ENCODE data around the gene ATP13A1.
"Not testable (repeated sequence)": the region's sequence is repeated elsewhere in the genome, so short reads cannot be mapped to it uniquely, and the experiment has no call there.

Gene ATP13A1

GRCh38 chr19:19665420-19665948 lies 2.0 kb upstream of the ATP13A1 start:
- H3K27me3 ChIP-seq (ENCODE audit: control insufficient read depth in 1 of 2, insufficient read depth in 1 of 2, low read length in 2 of 2); DNase-seq; H3K27ac ChIP-seq (ENCODE audit: low read length, poor library complexity, severe bottlenecking); H3K9me3 ChIP-seq (ENCODE audit: control insufficient read depth, low read length); H3K18ac ChIP-seq (ENCODE audit: low read depth in 1 of 2, low read length in 2 of 2); H2AK5ac ChIP-seq (ENCODE audit: low read length, severe bottlenecking); H3K4ac ChIP-seq (ENCODE audit: low read depth in 1 of 2, low read length in 2 of 2); H2BK12ac ChIP-seq (ENCODE audit: low read length in 2 of 2); H2BK15ac ChIP-seq (ENCODE audit: low read depth, poor library complexity, severe bottlenecking); H3K9ac ChIP-seq (ENCODE audit: low read length); H2AFZ ChIP-seq (ENCODE audit: low read depth, low read length); H3K4me3 ChIP-seq (ENCODE audit: insufficient read depth in 1 of 2, low read depth in 1 of 2, low read length in 2 of 2); H3K23ac ChIP-seq (ENCODE audit: low read length in 2 of 2); H3K14ac ChIP-seq (ENCODE audit: low read length in 2 of 2); H2BK120ac ChIP-seq (ENCODE audit: low read depth, low read length); H2BK5ac ChIP-seq (ENCODE audit: low read depth, low read length, poor library complexity, severe bottlenecking); H4K91ac ChIP-seq (ENCODE audit: low read length); H4K8ac ChIP-seq (ENCODE audit: low read length); H3K4me2 ChIP-seq (ENCODE audit: low read length, poor library complexity, severe bottlenecking); H3K36me3 ChIP-seq (ENCODE audit: control insufficient read depth in 1 of 2, insufficient read depth in 2 of 2, low read depth in 1 of 2, low read length in 2 of 2): not testable (repeated sequence)
- Histone ChIP-seq H3K79me1 (replicated peaks; ENCODE audit: low read length, poor library complexity, severe bottlenecking) (peaks cover 11% of the 10 kb centered on the region), H3K4me1 (ENCODE audit: control insufficient read depth, insufficient read depth, low read depth, low read length) (peaks cover 29% of the 10 kb centered on the region)
- WGBS: 95% methylated on average over 22 of the region's 22 CpGs

DNA sequence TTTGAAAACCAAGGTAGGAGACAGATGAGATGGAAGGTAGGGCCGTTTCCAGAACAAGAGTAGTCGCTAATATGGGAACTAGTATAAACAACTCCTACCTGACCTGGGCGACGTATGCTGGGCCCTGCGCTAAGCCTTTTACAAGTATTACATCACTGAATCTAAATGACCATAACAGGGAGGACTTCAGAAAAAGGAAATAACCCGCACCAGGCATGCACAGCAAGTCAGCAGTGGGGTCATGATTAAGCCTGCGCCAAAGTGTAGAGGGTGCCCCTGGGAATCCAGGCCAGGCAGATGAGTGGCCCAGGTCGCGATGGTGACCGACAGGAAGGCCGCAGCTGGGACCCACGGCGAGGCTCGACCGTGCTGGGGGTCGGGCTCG lies 613 bp downstream of the ATP13A1 start:
- H3K23ac ChIP-seq (ENCODE audit: low read length in 2 of 2): peak overlapping the region in 1 of 2 experiments; percentile 99
- peaks cover 17% of the 10 kb centered on the region for H3K4me1 ChIP-seq (ENCODE audit: control insufficient read depth, insufficient read depth, low read depth, low read length)
- peak overlapping the region; percentile 85 to 97 for H3K18ac ChIP-seq (ENCODE audit: low read depth in 1 of 2, low read length in 2 of 2)
- no peak overlapping the region for H3K27ac ChIP-seq (ENCODE audit: low read length, poor library complexity, severe bottlenecking)
- H3K14ac ChIP-seq (ENCODE audit: low read length in 2 of 2): peak overlapping the region in 1 of 2 experiments; percentile 91
- no peak overlapping the region for H2BK5ac ChIP-seq (ENCODE audit: low read depth, low read length, poor library complexity, severe bottlenecking)
- no peak for DNase-seq
- peak overlapping the region; percentile 96 for H3K9ac ChIP-seq (ENCODE audit: low read length)
- peak overlapping the region; percentile 83 to 95 for H3K4ac ChIP-seq (ENCODE audit: low read depth in 1 of 2, low read length in 2 of 2)
- H3K27me3 ChIP-seq (ENCODE audit: control insufficient read depth in 1 of 2, insufficient read depth in 1 of 2, low read length in 2 of 2): no peaks in the 10 kb centered on the region
- no peak overlapping the region for H2BK15ac ChIP-seq (ENCODE audit: low read depth, poor library complexity, severe bottlenecking)
- H4K8ac ChIP-seq (ENCODE audit: low read length): peak overlapping the region; percentile 96
- peak overlapping the region; percentile 88 for H4K91ac ChIP-seq (ENCODE audit: low read length)
- H2AFZ ChIP-seq (ENCODE audit: low read depth, low read length): peak overlapping the region; percentile 80
- H3K4me2 ChIP-seq (ENCODE audit: low read length, poor library complexity, severe bottlenecking): peak overlapping the region; percentile 85
- 9% methylated on average over 17 of the region's 17 CpGs for WGBS
- peaks cover 10% of the 10 kb centered on the region for H3K79me1 ChIP-seq (replicated peaks; ENCODE audit: low read length, poor library complexity, severe bottlenecking)
- no peak overlapping the region for H2BK12ac ChIP-seq (ENCODE audit: low read length in 2 of 2)
- H2AK5ac ChIP-seq (ENCODE audit: low read length, severe bottlenecking): no peak overlapping the region
- H2BK120ac ChIP-seq (ENCODE audit: low read depth, low read length): no peak overlapping the region
- H3K4me3 ChIP-seq (ENCODE audit: insufficient read depth in 1 of 2, low read depth in 1 of 2, low read length in 2 of 2): peak overlapping the region; percentile 99
- peaks cover 28 to 30% of the 10 kb centered on the region in 2 experiments for H3K36me3 ChIP-seq (ENCODE audit: control insufficient read depth in 1 of 2, insufficient read depth in 2 of 2, low read depth in 1 of 2, low read length in 2 of 2)
- no peaks in the 10 kb centered on the region for H3K9me3 ChIP-seq (ENCODE audit: control insufficient read depth, low read length)

GRCh38 chr19:19662344-19662743 lies 1.1 kb downstream of the ATP13A1 start:
- H2BK120ac ChIP-seq (ENCODE audit: low read depth, low read length): no peak overlapping the region
- H2AK5ac ChIP-seq (ENCODE audit: low read length, severe bottlenecking): no peak overlapping the region
- H3K23ac ChIP-seq (ENCODE audit: low read length in 2 of 2): no peak overlapping the region
- H4K91ac ChIP-seq (ENCODE audit: low read length): no peak overlapping the region
- H2AFZ ChIP-seq (ENCODE audit: low read depth, low read length): no peak overlapping the region
- H4K8ac ChIP-seq (ENCODE audit: low read length): no peak overlapping the region
- H3K27me3 ChIP-seq (ENCODE audit: control insufficient read depth in 1 of 2, insufficient read depth in 1 of 2, low read length in 2 of 2): no peaks in the 10 kb centered on the region
- no peak for DNase-seq
- H3K4me2 ChIP-seq (ENCODE audit: low read length, poor library complexity, severe bottlenecking): peak overlapping the region; percentile 85
- no peak overlapping the region for H2BK12ac ChIP-seq (ENCODE audit: low read length in 2 of 2)
- WGBS: 85% methylated on average over 8 of the region's 8 CpGs
- peaks cover 13% of the 10 kb centered on the region for H3K79me1 ChIP-seq (replicated peaks; ENCODE audit: low read length, poor library complexity, severe bottlenecking)
- no peak overlapping the region for H3K27ac ChIP-seq (ENCODE audit: low read length, poor library complexity, severe bottlenecking)
- no peak overlapping the region for H3K4ac ChIP-seq (ENCODE audit: low read depth in 1 of 2, low read length in 2 of 2)
- H2BK15ac ChIP-seq (ENCODE audit: low read depth, poor library complexity, severe bottlenecking): no peak overlapping the region
- peaks cover 33 to 35% of the 10 kb centered on the region in 2 experiments for H3K36me3 ChIP-seq (ENCODE audit: control insufficient read depth in 1 of 2, insufficient read depth in 2 of 2, low read depth in 1 of 2, low read length in 2 of 2)
- peaks cover 17% of the 10 kb centered on the region for H3K4me1 ChIP-seq (ENCODE audit: control insufficient read depth, insufficient read depth, low read depth, low read length)
- H3K9me3 ChIP-seq (ENCODE audit: control insufficient read depth, low read length): no peaks in the 10 kb centered on the region
- no peak overlapping the region for H3K18ac ChIP-seq (ENCODE audit: low read depth in 1 of 2, low read length in 2 of 2)
- H2BK5ac ChIP-seq (ENCODE audit: low read depth, low read length, poor library complexity, severe bottlenecking): no peak overlapping the region
- peak overlapping the region; percentile 96 for H3K9ac ChIP-seq (ENCODE audit: low read length)
- peak overlapping the region in 1 of 2 experiments; percentile 99 for H3K4me3 ChIP-seq (ENCODE audit: insufficient read depth in 1 of 2, low read depth in 1 of 2, low read length in 2 of 2)
- no peak overlapping the region for H3K14ac ChIP-seq (ENCODE audit: low read length in 2 of 2)

DNA sequence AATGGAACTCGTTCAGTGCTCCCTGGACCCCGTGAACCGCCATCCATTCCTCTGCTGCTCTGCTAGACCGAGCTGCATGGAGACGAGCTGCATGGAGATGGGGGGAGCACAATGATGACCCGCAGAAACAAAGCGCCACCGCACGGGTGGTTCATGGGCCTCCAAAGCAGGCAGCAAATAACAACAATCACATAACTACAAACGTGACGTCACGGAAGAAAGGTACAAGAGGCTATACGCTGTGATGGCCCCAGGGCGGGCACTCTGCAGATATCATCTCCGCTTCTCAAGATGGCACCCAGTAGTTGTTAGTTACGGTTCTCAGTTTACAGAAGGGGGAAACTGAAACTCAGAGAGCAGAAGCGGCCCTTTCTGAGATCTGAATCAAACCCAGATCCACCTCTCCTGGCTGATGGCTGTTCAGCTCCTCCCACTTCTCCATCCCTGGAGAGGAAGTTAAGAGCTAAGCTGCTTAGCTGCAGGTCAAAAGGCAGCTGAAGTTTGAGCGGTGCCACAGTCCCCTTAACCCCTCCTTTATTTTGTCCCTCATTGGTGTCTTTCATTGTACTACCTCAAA lies 1.7 kb downstream of the ATP13A1 start:
- peaks cover 17% of the 10 kb centered on the region for H3K4me1 ChIP-seq (ENCODE audit: control insufficient read depth, insufficient read depth, low read depth, low read length)
- no peak overlapping the region for H2BK5ac ChIP-seq (ENCODE audit: low read depth, low read length, poor library complexity, severe bottlenecking)
- H3K4ac ChIP-seq (ENCODE audit: low read depth in 1 of 2, low read length in 2 of 2): no peak overlapping the region
- H2BK12ac ChIP-seq (ENCODE audit: low read length in 2 of 2): no peak overlapping the region
- no peak overlapping the region for H2BK15ac ChIP-seq (ENCODE audit: low read depth, poor library complexity, severe bottlenecking)
- no peak overlapping the region for H3K18ac ChIP-seq (ENCODE audit: low read depth in 1 of 2, low read length in 2 of 2)
- DNase-seq: no peak
- H3K4me2 ChIP-seq (ENCODE audit: low read length, poor library complexity, severe bottlenecking): peak overlapping the region; percentile 2
- H3K27ac ChIP-seq (ENCODE audit: low read length, poor library complexity, severe bottlenecking): no peak overlapping the region
- H3K23ac ChIP-seq (ENCODE audit: low read length in 2 of 2): no peak overlapping the region
- H3K79me1 ChIP-seq (replicated peaks; ENCODE audit: low read length, poor library complexity, severe bottlenecking): peaks cover 18% of the 10 kb centered on the region
- no peak overlapping the region for H2BK120ac ChIP-seq (ENCODE audit: low read depth, low read length)
- peaks cover 38 to 41% of the 10 kb centered on the region in 2 experiments for H3K36me3 ChIP-seq (ENCODE audit: control insufficient read depth in 1 of 2, insufficient read depth in 2 of 2, low read depth in 1 of 2, low read length in 2 of 2)
- WGBS: 94% methylated on average over 17 of the region's 18 CpGs
- no peaks in the 10 kb centered on the region for H3K9me3 ChIP-seq (ENCODE audit: control insufficient read depth, low read length)
- peak overlapping the region in 1 of 2 experiments; percentile 99 for H3K4me3 ChIP-seq (ENCODE audit: insufficient read depth in 1 of 2, low read depth in 1 of 2, low read length in 2 of 2)
- H3K14ac ChIP-seq (ENCODE audit: low read length in 2 of 2): no peak overlapping the region
- no peak overlapping the region for H2AFZ ChIP-seq (ENCODE audit: low read depth, low read length)
- no peak overlapping the region for H4K8ac ChIP-seq (ENCODE audit: low read length)
- no peak overlapping the region for H2AK5ac ChIP-seq (ENCODE audit: low read length, severe bottlenecking)
- peak overlapping the region; percentile 96 for H3K9ac ChIP-seq (ENCODE audit: low read length)
- no peaks in the 10 kb centered on the region for H3K27me3 ChIP-seq (ENCODE audit: control insufficient read depth in 1 of 2, insufficient read depth in 1 of 2, low read length in 2 of 2)
- H4K91ac ChIP-seq (ENCODE audit: low read length): no peak overlapping the region

All from mesenchymal stem cell (in vitro differentiated cells and primary cell).